Endothelial cell of umbilical vein (primary cell): ENCODE data around the gene PEX5L. TPM values are rescaled to one million over a fixed set of nuclear protein-coding genes. Genes with fewer than 3 reads are reported as not detected.

Experiments used
- BruUV-seq: library from RNA; stranded (reverse); fragments of 400-500 nt; replicated peaks from 2 replicates; lab custom pipeline; 2021; lab: Mats Ljungman, UMichigan
- CTCF ChIA-PET: fragments of 300-600, 350-600 bp; sonication (Branson Sonifier 250); formaldehyde crosslinking; loops from one replicate; lab custom pipeline; 2021; ENCODE audit warnings: antibody characterized with exemption, inconsistent platforms; lab: Charles Lee
- POLR2A ChIA-PET: fragments of 300-600, 350-600 bp; sonication (Branson Sonifier 250); formaldehyde crosslinking; loops from one replicate; lab custom pipeline; 2021; ENCODE audit warnings: antibody characterized with exemption, inconsistent platforms; lab: Charles Lee
- DNase-seq: peaks from one replicate; pipeline ENCODE4 v3.0.0-alpha.2; 2011; ENCODE audit warnings: low read depth, low spot score
- FAIRE-seq: peaks from 2 replicates; lab custom pipeline; 2011; peaks lifted over from hg19 to GRCh38; lab: Jason Lieb, UNC
- H2AFZ ChIP-seq: 2 replicates; pipeline ENCODE4 v1.6.0; 2012; ENCODE audit warnings: low read depth, low read length, control low read depth, inconsistent platforms
- H3K27ac ChIP-seq: 2 replicates; pipeline ENCODE4 v1.5.1; 2011; ENCODE audit warnings: low read depth, mild to moderate bottlenecking, control low read depth, low read length, moderate library complexity; ENCODE audit not compliant: insufficient read depth
- H3K27me3 ChIP-seq, 2 experiments: 2 replicates each; pipeline versions ENCODE4 v1.6.0 to v1.6.1; 2011; ENCODE audit warnings: low read length in 2 of 2, mixed read lengths in 1 of 2; ENCODE audit not compliant: control insufficient read depth in 2 of 2, insufficient read depth in 2 of 2
- H3K36me3 ChIP-seq, 2 experiments: 2 replicates in 1 of 2; 3 replicates in 1 of 2; pipeline ENCODE4 v1.5.1; 2011; ENCODE audit warnings: low read length in 2 of 2, mild to moderate bottlenecking in 1 of 2, moderate library complexity in 1 of 2; ENCODE audit not compliant: control insufficient read depth in 2 of 2, insufficient read depth in 2 of 2; ENCODE audit errors: extremely low read depth in 1 of 2
- H3K4me1 ChIP-seq: 3 replicates; pipeline ENCODE4 v1.5.1; 2011; ENCODE audit warnings: mild to moderate bottlenecking, low read length; ENCODE audit not compliant: control insufficient read depth, insufficient read depth; ENCODE audit errors: extremely low read depth
- H3K4me2 ChIP-seq: 2 replicates; pipeline ENCODE4 v1.6.1; 2011; ENCODE audit warnings: low read length, control low read depth, mixed read lengths; ENCODE audit not compliant: insufficient read depth
- H3K4me3 ChIP-seq, 3 experiments: fragments of 200-600 bp in 1 of 3; sonication (generic), shearing (Covaris generic) in 1 of 3; replicated peaks in 1 of 3; 2 replicates each; pipeline ENCODE4 v1.5.1; 2011 to 2016; ENCODE audit warnings: control low read depth in 3 of 3, low read length in 3 of 3, mild to moderate bottlenecking in 2 of 3, inconsistent platforms in 1 of 3, low read depth in 1 of 3, moderate library complexity in 1 of 3; ENCODE audit not compliant: insufficient read depth in 1 of 3
- H3K79me2 ChIP-seq: 2 replicates; pipeline ENCODE4 v1.6.0; 2012; ENCODE audit warnings: low read length, inconsistent platforms; ENCODE audit not compliant: control insufficient read depth, insufficient read depth
- H3K9ac ChIP-seq: replicated peaks from 2 replicates; pipeline ENCODE3; 2011; ENCODE audit warnings: low read length, control low read depth; ENCODE audit not compliant: insufficient read depth; ENCODE audit errors: extremely low read depth
- H3K9me1 ChIP-seq: replicated peaks from 3 replicates; pipeline ENCODE4 v1.6.0; 2011; ENCODE audit warnings: mild to moderate bottlenecking, low read length; ENCODE audit not compliant: control insufficient read depth, insufficient read depth; ENCODE audit errors: extremely low read depth
- H3K9me3 ChIP-seq: replicated peaks from 2 replicates; pipeline ENCODE4 v1.5.1; 2012; ENCODE audit warnings: low read length, inconsistent platforms; ENCODE audit not compliant: control insufficient read depth, insufficient read depth
- H4K20me1 ChIP-seq: replicated peaks from 2 replicates; pipeline ENCODE3; 2011; ENCODE audit warnings: mild to moderate bottlenecking, low read length; ENCODE audit not compliant: control insufficient read depth, insufficient read depth; ENCODE audit errors: extremely low read depth
- FOS ChIP-seq: IDR thresholded peaks from 2 replicates; pipeline ENCODE4 v1.6.1; 2011; ENCODE audit warnings: mild to moderate bottlenecking, low read length, moderate library complexity, borderline replicate concordance; ENCODE audit not compliant: insufficient read depth
- GATA2 ChIP-seq: IDR thresholded peaks from 2 replicates; pipeline ENCODE4 v1.7.0; 2011; ENCODE audit warnings: low read depth, mild to moderate bottlenecking, moderate library complexity, mixed read lengths, low read length; ENCODE audit not compliant: insufficient read length, insufficient read depth
- JUN ChIP-seq: IDR thresholded peaks from 2 replicates; pipeline ENCODE4 v1.6.1; 2011; ENCODE audit warnings: borderline replicate concordance, low read depth; ENCODE audit not compliant: insufficient read length, insufficient read depth
- MYC ChIP-seq: IDR thresholded peaks from one replicate; pipeline ENCODE4 v1.6.1; 2011; ENCODE audit warnings: mild to moderate bottlenecking, low read depth, low read length
- POLR2AphosphoS5 ChIP-seq: IDR thresholded peaks from 2 replicates; pipeline ENCODE4 v1.6.1; 2012; ENCODE audit warnings: low read depth, mild to moderate bottlenecking, control low read depth, low read length, moderate library complexity; ENCODE audit not compliant: insufficient read depth
- dilution Hi-C: fragments of 300-500 bp; cut with MboI; formaldehyde crosslinking; loops from one replicate; pipeline ENCODE4 v1.15.0; 2019; ENCODE audit warnings: low sequenced_read_pairs; ENCODE audit not compliant: extremely low pct_ligation_motif_present
- intact Hi-C: fragments of 100-400 bp; cut with micrococcal nuclease; formaldehyde crosslinking; loops from one replicate; pipeline ENCODE4 v1.10.0; 2022
- polyA plus RNA-seq, 4 experiments: library from polyadenylated mRNA; depleted of rRNA in 3 of 4; stranded (reverse) in 3 of 4; unstranded in 1 of 4; fragments of >200 nt; gene quantifications; 2 replicates each; pipeline versions ENCODE4 v1.2.1 to v1.2.3, GENCODE V29; 2011 to 2012; ENCODE audit warnings: missing spikeins in 1 of 4
- total RNA-seq: library from RNA; stranded (reverse); gene quantifications from 2 replicates; pipeline ENCODE4 v1.2.3, GENCODE V29; 2021
- TF ChIP-seq, protein P1 (sequence below), 2 donors: IDR thresholded peaks; 1 replicate in 1 of 2; 2 replicates in 1 of 2; pipeline ENCODE4 v1.5.1; 2011; ENCODE audit warnings: low read length in 2 of 2, mild to moderate bottlenecking in 2 of 2, moderate library complexity in 2 of 2, control low read depth in 1 of 2, inconsistent platforms in 1 of 2, low read depth in 1 of 2; ENCODE audit not compliant: insufficient read depth in 1 of 2; ENCODE audit errors: extremely low read depth in 1 of 2
- TF ChIP-seq, protein P2 (sequence below): IDR thresholded peaks from 2 replicates; pipeline ENCODE4 v1.6.1; 2011; ENCODE audit not compliant: insufficient read depth, insufficient read length

Gene PEX5L
- total and polyA plus RNA-seq, 2 donors (not counting 3 experiments of a cell fraction or from before 2014, with no cell fraction given) = not detected

DNA sequence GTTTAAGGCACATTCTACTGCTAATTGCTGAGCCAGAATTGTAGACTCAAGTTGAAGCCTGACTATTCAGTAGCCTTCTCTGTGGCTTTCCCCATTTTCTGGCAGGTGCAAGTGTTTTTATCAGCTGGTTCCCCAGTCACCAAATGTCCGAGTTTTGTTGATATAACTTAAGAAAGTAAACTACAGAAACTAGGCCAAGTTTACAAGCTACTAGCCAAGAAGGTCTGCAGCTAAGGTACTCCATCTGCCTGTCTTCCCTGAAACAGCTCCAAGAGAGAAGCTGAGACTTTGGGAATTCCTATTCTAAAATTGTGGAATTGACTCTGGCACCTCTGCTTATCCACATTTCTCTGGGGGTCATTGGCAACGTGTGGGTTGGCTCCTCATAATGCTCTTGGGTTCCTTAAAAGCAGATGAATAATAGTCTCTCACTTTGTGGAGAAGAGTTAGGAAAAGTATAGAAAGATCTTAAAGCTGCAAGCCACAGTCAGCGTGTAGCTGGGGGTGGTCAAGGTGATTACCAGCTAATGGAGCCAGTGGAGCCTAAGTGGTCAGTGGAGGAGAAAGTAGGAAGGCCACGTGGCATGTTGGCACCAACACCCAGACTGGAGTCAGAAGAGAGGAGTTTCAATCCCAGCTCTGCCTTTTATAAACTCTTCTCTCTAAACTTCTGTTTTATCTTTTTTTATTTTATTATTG, 128.8 kb downstream of the PEX5L start:
- CTCF ChIA-PET = no interaction called here
- Histone ChIP-seq H3K9me1 (no peaks in the 10 kb centered on the region), H3K36me3 (no peaks in the 10 kb centered on the region), H3K27me3 (peaks cover 2% of the 10 kb centered on the region in 2 experiments), H3K27ac (no peak overlapping the region), H4K20me1 (no peaks in the 10 kb centered on the region), H3K4me3 (no peak overlapping the region), H2AFZ (no peak overlapping the region), H3K4me2 (no peak overlapping the region), H3K79me2 (no peaks in the 10 kb centered on the region), H3K9ac (no peak overlapping the region), H3K4me1 (no peaks in the 10 kb centered on the region), H3K9me3 (no peaks in the 10 kb centered on the region)
- intact Hi-C loops = no loop called here
- no TSS peak for BruUV-seq
- POLR2A ChIA-PET = no interaction called here
- dilution Hi-C loops = no loop called here
- no peak for FAIRE-seq
- TF ChIP-seq, protein P1, sequence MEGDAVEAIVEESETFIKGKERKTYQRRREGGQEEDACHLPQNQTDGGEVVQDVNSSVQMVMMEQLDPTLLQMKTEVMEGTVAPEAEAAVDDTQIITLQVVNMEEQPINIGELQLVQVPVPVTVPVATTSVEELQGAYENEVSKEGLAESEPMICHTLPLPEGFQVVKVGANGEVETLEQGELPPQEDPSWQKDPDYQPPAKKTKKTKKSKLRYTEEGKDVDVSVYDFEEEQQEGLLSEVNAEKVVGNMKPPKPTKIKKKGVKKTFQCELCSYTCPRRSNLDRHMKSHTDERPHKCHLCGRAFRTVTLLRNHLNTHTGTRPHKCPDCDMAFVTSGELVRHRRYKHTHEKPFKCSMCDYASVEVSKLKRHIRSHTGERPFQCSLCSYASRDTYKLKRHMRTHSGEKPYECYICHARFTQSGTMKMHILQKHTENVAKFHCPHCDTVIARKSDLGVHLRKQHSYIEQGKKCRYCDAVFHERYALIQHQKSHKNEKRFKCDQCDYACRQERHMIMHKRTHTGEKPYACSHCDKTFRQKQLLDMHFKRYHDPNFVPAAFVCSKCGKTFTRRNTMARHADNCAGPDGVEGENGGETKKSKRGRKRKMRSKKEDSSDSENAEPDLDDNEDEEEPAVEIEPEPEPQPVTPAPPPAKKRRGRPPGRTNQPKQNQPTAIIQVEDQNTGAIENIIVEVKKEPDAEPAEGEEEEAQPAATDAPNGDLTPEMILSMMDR (IDR thresholded peaks at IDR 0.05; ENCODE audit: extremely low read depth in 1 of 2, insufficient read depth in 1 of 2, low read depth in 1 of 2, low read length in 2 of 2) = no peak
- TF ChIP-seq, protein P2, sequence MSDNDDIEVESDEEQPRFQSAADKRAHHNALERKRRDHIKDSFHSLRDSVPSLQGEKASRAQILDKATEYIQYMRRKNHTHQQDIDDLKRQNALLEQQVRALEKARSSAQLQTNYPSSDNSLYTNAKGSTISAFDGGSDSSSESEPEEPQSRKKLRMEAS = no peak
- TF ChIP-seq POLR2AphosphoS5 = no peak
- TF ChIP-seq JUN = no peak
- no peak for TF ChIP-seq GATA2
- TF ChIP-seq MYC = no peak
- no peak for TF ChIP-seq FOS
- no peak for DNase-seq
